ENCODE data around the gene PLCXD1.

The PLCXD1 gene

DNA sequence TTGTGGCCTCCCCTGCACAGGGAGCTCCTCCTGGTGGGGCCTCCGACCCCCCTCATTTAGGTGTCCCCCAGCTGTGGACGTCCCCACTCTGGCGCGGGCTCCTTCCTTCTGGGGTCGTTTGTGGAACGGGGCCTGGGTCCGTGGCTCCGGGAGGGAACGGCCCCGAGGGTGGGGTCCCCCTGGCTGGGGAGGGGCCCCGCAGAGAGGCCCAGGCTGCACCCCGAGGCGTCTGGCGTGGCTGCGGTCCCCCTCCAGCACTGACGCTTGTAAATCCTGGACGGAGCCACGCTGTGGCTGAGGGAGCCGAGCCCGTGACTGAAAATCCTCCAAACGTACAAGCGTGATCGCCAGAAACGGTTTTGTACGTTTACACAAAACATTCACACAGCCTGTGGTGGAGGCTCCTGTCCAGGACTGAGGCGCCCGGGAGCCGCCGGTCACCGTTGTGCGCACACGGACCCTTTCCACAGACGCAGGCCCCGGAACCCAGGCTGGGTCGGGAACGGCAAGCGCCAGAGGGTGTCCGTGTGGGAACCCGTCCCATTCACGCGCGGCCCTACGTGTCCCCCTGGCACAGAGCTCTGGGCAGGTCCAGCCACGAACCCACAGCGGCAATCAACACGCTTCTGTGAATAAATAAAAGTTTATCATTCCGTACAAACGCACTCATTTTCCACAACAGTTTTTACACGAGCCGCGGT is 52.6 kb downstream of the PLCXD1 start:
- DNase-seq (ENCODE audit: low read depth): no peak
- H3K4me3 ChIP-seq (ENCODE audit: low read depth, low read length): no peak overlapping the region
- TF ChIP-seq, protein P1, sequence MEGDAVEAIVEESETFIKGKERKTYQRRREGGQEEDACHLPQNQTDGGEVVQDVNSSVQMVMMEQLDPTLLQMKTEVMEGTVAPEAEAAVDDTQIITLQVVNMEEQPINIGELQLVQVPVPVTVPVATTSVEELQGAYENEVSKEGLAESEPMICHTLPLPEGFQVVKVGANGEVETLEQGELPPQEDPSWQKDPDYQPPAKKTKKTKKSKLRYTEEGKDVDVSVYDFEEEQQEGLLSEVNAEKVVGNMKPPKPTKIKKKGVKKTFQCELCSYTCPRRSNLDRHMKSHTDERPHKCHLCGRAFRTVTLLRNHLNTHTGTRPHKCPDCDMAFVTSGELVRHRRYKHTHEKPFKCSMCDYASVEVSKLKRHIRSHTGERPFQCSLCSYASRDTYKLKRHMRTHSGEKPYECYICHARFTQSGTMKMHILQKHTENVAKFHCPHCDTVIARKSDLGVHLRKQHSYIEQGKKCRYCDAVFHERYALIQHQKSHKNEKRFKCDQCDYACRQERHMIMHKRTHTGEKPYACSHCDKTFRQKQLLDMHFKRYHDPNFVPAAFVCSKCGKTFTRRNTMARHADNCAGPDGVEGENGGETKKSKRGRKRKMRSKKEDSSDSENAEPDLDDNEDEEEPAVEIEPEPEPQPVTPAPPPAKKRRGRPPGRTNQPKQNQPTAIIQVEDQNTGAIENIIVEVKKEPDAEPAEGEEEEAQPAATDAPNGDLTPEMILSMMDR (IDR thresholded peaks at IDR 0.05; ENCODE audit: low read depth, low read length, missing control alignments): no peak

DNA sequence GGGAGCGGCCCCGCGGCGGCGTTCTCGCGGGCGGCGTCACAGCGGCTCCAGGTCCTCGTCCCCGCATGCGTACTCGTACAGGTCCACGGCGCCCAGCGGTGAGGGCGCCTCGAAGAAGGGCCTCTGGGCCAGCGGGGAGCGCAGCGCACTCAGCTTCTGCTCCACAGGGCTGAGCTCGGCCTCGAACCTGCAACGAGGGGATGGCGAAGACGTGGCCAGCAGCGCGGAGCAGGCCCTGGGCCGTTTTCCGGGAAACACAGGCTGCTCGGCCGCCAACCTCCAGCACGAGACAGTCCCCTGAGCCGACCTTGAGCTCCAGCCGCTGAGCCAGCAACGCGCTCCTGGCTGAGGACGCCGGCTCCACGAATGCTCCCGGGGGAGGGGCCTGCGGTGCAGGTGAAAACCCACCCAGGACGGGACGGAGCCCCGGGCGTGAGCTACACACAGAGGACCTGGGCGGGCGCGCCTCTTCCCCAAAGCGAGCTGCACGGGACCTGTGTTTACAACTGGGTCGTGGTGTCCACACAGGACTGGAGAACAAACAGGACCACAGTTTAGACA is 53.2 kb downstream of the PLCXD1 start:
- TF ChIP-seq, protein P1 (IDR thresholded peaks at IDR 0.05; ENCODE audit: low read depth, low read length, missing control alignments): no peak
- DNase-seq (ENCODE audit: low read depth): no peak
- H3K4me3 ChIP-seq (ENCODE audit: low read depth, low read length): no peak overlapping the region

DNA sequence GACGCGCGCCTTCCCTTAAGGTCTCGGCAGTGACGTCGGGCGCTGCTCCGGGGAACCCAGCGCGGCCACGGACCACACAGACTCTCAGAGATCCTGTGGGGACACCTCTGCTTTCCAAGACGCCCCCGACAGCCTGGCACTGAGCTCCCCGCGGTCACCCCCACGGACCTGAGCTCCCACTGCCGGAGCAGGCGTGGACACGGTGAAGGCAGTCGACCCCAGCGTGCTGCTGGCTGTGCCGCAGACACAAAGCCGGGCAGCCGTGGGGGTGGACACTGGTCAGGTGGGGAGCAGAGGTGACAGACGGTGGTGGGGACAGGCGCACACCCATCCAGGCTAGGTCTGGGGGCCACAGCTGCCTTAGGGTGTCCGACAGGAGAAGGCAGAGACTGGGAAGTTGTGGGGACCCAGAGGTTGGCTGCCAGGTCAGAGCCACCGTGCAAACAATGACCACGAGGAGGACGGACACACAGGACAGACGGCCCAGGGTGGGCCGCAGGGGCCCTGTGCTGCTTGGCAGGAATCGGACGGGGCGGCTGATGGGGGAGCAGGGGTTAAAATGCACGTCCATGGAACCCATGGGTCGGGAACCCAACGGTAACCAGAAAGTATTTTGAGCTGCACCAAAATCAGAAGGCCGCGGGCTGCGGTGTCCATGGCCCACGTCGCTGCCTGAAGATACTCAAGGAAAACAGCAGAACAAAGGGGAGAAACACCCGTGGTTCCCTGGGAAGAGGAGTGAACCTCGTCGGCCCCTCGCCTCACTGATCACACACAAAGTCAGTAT is 54.0 kb downstream of the PLCXD1 start:
- no peak for DNase-seq (ENCODE audit: low read depth)
- TF ChIP-seq, protein P1 (IDR thresholded peaks at IDR 0.05; ENCODE audit: low read depth, low read length, missing control alignments): no peak
- no peak overlapping the region for H3K4me3 ChIP-seq (ENCODE audit: low read depth, low read length)

DNA sequence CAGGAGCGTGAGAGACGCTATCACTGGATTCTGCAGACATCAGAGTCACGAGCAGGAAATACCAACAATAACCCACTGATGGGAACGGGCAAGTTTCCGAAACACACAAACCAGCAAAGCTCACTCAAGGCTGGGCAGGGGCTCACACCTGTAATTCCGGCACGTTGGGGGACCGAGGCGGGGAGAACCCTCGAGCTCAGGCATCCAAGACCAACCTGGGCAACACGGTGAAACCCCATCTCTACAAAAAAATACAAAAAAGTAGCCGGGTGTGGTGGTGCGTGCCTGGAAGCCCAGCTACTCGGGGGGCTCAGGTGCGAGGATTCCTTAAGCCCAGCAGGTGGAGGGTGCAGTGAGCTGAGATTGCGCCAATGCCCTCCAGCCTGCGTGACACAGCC is 54.6 kb downstream of the PLCXD1 start:
- TF ChIP-seq, protein P1 (IDR thresholded peaks at IDR 0.05; ENCODE audit: low read depth, low read length, missing control alignments): no peak
- DNase-seq (ENCODE audit: low read depth): no peak
- no peak overlapping the region for H3K4me3 ChIP-seq (ENCODE audit: low read depth, low read length)

DNA sequence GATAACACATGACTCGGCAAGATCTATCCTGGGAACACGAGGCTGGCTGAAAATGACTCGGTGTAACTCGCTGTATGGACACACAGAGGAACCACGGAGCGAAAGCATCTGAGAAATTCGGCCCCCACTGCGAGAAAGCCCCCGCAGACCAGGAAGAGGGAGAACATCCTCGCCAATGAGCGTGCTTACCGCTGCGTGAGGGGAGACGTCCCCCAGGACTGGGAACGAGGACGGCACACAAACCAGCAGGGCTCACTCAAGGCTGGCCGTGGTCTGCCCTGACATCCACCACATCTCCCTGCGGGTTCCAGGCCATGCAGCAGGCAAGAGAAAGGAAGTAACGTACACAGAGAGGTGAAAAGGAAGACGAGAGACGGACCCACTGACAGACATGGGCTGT is 55.0 kb downstream of the PLCXD1 start:
- no peak for DNase-seq (ENCODE audit: low read depth)
- TF ChIP-seq, protein P1 (IDR thresholded peaks at IDR 0.05; ENCODE audit: low read depth, low read length, missing control alignments): no peak
- H3K4me3 ChIP-seq (ENCODE audit: low read depth, low read length): no peak overlapping the region

DNA sequence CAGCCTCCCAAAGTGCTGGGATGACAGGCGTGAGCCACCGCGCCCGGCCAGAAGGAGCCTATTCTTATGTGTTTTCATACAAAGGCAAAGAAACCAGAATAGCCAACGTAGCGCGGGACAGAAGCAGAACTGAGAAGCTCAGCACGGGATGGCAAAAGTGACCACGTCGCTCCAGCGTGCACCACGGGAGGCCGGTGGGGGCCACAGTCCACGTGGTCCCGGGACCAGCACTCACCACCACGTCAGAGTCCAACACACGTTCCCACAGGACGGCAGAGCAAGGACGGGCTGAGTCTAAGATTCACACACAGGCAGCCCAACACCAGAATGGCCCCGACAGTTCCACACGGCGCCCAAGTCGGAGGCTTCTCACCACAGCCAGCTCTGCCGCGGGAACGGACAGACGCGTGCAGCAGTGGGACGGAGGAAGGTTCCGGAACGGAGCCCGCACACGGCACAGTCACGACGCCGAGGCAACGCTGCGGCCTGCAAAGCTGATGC is 56.2 kb downstream of the PLCXD1 start:
- no peak overlapping the region for H3K4me3 ChIP-seq (ENCODE audit: low read depth, low read length)
- no peak for DNase-seq (ENCODE audit: low read depth)
- TF ChIP-seq, protein P1 (IDR thresholded peaks at IDR 0.05; ENCODE audit: low read depth, low read length, missing control alignments): no peak
